ENCODE measurements around the gene SIAE.
A peak's percentile ranks its signal among the peaks of the same experiment; 100 is the strongest.

The SIAE gene

GRCh38 chr11:124625504-124626168 is 47.9 kb downstream of the SIAE start:
- no peak overlapping the region; the same call in 1 of the 2 replicates for H3K27ac ChIP-seq
- TF ChIP-seq CTCF (conservative IDR thresholded peaks at IDR 0.05), result no peak

- H3K27ac ChIP-seq, result peak overlapping the region; percentile 90
- no peak for TF ChIP-seq CTCF (conservative IDR thresholded peaks at IDR 0.05)
Measured at GRCh38 chr11:124623861-124624525, 49.5 kb downstream of the SIAE start.

GRCh38 chr11:124622531-124623451 is 50.7 kb downstream of the SIAE start, which contains the start of gene TBRG1:
TBRG1 (plus strand) TSS chr11:124622864; CDS start chr11:124623084, 220 bp downstream.
- H3K27ac ChIP-seq, result peak within 1 kb of the TSS; percentile 90
- no peak for TF ChIP-seq CTCF (conservative IDR thresholded peaks at IDR 0.05)

GRCh38 chr11:124618863-124619262 is 54.7 kb downstream of the SIAE start:
- TF ChIP-seq CTCF (conservative IDR thresholded peaks at IDR 0.05), result no peak
- H3K27ac ChIP-seq, result peak overlapping the region; percentile 23; the same call in 1 of the 2 replicates

- no peak overlapping the region for H3K27ac ChIP-seq
- no peak for TF ChIP-seq CTCF (conservative IDR thresholded peaks at IDR 0.05)
Measured at GRCh38 chr11:124612567-124613246, 60.8 kb downstream of the SIAE start.

- no peak for TF ChIP-seq CTCF (conservative IDR thresholded peaks at IDR 0.05)
- no peak overlapping the region for H3K27ac ChIP-seq
Measured at GRCh38 chr11:124612045-124612444, 61.5 kb downstream of the SIAE start.

All from VCaP (cell line).